Left hindlimb (tissue), 1 donor: Measurements from ENCODE around the gene SGSH.
A peak's percentile ranks its signal among the peaks of the same experiment; 100 is the strongest.
"Not testable (repeated sequence)": the region's sequence is repeated elsewhere in the genome, so short reads cannot be mapped to it uniquely, and the experiment has no call there.

ENCODE experiments used
- DNase-seq: peaks from one replicate; pipeline ENCODE4 v3.0.0-alpha.2; 2018

The SGSH gene

DNA sequence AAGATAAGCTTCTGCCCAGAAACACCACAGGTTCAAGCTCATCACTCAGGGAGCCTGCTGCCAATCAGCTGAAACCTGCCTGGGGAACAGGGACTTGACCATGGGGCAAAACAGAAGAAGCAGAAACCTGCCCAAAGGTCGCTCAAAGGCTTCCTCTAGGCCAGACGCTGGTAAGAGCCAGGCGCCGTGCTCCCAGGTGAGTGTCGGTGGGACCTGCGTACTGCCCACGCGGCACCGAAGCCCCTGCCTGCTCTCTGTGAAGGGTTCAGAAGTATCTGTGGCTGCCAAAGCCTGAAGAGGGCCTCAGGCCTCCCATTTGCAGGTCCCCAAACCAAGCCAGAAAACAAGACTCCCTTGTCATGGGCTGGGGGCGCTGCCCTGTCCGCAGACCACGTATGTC lies 10.4 kb downstream of the SGSH start:
- DNase-seq: peak; percentile 23

DNA sequence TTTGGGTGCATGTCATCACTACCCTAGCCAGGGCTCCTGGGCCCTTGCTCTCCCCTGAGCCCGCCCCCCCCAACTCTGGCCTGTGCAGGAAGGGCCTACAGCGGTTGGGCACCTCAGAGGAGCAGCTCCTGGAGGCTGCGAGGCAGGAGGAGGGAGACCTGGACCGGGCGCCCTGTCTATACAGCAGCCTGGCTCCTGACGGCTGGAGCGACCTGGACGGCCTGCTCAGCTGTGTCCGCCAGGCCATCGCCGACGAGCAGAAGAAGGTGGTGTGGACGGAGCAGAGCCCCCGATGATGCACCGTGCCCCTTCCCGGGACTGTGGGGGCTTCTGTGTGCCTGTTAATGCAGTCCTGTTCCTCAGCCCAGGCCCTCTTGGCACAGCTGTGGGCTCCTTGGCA lies 12.1 kb downstream of the SGSH start:
- DNase-seq: no peak

DNA sequence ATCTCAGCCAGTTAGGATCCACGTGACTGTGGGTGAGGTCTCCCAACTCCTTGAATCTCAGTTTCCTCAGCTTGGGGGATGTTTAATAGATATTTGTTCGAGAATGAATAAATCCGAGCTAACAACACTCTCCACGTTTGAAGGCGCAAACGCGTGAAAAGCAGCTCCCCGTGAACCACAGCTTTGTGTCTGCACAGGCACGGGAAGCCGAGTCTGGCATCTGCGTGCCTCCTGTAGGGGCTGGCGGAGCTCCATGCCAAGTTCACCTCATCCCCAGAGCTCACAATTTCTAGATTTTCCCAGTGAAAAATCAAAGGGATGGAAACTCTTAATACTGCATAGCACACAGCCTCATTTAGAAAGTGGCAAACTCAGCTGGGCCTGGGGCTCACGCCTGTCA lies 14.3 kb downstream of the SGSH start:
- DNase-seq: no peak

DNA sequence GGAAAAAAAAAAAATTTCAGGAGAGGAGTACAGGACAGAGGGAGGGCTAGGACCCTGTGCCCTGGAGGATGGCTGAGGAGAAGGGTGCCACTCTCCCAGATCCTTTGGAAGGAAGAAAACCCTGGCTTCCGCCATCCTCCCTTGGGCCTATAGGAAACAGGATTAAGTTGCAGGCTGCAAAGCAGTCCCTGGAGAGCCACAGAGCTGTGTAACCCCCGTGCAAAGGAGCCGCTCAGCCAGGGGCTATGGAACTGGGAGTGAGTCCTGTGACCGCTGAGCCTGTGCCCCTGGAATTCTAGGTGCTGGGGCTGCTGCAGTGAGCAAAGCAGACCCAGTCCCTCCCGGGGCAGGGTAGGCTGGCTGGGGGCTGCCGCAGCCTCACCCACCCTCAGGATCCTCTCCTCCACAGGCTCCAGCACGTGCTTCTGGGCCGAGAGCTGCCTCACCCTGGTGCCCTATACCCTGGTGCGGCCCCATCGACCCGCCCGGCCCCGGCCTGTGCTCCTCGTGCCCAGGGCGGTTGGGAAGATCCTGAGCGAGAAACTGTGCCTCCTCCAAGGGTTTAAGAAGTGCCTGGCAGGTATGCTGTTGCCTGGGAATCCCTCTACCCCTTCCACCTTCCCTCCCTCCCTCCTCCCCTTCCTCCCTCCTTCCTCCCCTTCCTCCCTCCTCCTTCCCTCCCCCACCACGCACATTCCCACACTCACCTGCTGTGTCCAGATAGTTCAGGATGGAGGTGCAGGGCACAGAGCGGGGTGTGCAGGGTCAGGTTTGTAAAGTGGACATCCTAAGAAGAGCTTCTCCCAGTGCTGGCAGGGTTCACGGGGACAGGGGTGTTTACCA lies 15.3 kb downstream of the SGSH start:
- DNase-seq: no peak

DNA sequence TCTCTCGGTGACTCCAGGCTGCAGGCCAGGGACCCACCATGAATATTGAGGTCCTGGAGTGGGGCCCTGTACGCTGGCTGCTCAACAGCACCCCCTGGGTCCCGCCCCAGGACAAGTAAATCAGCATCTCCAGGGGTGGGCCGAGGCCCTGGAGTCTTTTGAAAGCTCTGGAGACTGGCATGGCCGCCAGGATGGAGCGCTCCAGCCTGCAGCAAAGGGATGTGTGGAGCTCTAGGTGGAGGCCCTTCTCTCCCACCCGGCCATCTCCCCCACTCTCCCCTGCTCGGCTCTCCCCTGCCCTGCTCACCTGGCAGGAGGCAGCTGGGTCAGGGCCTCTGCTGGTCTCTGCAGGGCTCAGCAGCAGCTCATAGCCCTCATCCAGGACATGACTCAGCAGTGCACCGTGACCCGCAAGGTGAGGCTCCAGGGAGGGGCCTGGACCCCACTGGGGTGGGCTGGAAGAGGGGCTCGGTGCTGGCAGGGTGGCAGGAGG lies 16.6 kb downstream of the SGSH start:
- DNase-seq: no peak

DNA sequence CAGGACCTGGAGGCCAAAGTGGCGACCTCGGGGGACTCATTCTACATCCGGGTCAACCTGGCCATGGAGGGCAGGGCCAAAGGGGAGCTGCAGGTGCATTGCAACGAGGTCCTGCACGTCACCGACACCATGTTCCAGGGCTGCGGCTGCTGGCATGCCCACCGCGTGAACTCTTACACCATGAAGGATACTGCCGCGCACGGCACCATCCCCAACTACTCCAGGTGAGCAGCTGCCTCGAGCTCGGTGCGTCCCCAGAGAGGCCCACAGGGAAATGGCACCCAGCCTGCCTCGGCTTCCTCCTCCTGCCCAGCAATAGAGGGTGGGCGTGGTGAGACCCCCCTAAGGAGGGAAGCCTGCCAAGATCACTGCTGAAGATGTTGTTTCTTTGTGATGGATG lies 17.9 kb downstream of the SGSH start:
- no peak for DNase-seq

DNA sequence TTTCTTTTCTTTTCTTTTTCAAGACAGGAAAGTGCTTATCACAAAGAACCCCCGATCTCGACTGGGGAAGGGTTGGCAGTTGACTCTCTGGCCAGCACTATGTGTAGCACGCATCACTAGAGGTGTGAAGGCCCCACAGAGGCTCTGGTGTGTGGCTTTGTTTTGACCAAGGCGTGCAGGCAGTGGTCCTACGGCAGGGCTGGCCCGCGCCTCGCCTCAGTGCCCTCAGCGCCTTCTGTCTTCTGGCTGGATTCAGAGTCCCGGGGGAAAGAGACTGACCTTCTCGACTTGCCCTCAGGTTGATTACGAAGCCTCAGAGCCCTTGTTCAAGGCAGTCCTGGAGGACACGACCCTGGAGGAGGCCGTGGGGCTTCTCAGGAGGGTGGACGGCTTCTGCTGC lies 18.7 kb downstream of the SGSH start:
- no peak for DNase-seq

DNA sequence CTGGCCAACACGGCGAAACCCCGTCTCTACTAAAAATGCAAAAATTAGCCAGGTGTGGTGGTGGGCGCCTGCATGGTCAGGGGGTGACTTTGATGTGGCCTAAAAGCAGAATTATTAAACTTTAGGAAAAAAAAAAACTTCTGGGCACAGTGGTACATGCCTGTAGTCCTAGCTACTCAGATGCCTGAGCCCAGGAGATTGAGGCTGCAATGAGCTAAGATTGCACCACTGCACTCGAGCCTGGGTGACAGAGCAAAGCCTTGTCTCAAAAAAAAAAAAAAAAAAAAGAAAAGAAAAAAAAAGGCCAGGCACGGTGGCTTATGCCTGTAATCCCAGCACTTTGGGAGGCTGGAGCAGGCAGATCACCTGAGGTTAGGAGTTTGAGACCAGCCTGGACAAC lies 20.8 kb downstream of the SGSH start:
- DNase-seq: not testable (repeated sequence)

DNA sequence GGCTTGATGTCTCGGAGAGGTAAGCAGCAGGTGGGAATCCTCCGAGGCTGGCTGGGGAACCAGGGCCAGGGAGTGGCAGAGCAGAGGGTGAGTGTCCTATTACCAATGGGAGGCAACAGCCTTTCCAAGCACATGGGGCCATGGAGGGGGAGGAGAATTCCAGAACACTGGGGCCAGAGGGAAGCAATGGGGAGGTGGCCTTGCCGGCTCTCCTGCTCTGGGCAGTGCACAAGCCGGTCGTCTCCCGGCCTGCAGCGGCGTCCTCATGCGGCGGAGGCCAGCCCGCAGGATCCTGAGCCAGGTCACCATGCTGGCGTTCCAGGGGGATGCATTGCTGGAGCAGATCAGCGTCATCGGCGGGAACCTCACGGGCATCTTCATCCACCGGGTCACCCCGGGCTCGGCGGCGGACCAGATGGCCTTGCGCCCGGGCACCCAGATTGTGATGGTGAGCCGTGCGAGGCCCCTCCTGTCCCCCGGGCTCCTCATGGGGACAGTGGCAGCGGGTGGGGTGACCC lies 21.9 kb downstream of the SGSH start:
- no peak for DNase-seq

DNA sequence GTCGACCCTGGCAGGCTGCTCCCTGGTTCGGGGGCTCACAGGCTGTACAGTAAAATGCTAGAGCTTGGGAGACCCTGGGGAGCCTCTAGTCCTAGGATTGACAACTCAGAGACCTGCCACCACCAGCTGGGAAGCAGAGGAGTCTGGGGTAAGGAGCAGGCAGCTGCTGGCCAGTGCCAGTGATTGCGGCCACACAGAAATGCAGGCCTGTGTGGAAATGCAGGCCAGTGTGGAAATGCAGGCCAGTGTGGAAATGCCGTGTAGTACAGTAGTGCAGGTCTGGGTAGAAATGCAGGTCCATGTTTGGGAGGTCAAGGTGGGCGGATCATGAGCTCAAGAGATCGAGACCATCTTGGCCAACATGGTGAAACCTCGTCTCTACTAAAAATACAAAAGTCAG lies 23.5 kb downstream of the SGSH start:
- DNase-seq: no peak

DNA sequence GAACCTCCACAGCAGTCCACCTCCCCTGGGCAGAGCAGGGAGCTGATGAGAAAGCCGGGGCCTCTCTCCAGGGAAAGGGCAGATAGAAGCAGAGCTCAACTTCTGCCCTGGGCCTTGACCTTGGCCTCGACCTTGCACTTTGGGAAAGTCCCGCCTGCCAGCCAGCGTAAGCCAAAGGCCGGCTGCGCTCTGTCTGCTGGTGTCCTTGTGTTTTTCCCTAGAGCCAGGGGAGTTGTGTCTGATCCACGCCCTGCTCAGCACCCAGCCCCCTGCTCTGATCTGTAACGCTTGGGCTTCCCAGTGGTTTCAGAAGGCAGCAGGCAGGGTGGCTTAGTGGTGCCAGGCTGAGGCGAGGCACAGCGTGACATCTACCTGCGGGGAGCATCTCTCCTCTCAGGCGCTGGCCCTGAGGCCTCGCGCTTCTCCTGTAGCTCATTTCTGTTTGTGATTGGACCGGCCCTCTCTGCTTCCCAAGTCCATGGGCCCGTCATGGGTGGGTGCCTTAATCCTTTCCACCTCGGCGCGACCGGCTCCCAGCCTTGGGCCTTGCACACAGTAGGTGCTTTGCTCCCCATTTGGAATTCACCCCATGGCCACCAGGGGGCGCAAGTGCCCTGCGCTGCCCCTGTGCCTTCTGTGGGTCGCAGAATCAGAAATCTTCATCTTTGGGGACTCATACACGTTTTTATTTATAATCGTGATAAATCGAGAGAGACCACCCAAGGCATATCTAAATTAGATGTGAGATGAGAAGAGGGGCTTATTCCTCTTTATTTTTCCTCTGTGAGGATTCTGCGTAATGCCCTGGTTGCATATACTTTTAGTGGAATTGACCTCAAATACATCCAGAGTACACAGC lies 24.2 kb downstream of the SGSH start:
- DNase-seq: no peak

DNA sequence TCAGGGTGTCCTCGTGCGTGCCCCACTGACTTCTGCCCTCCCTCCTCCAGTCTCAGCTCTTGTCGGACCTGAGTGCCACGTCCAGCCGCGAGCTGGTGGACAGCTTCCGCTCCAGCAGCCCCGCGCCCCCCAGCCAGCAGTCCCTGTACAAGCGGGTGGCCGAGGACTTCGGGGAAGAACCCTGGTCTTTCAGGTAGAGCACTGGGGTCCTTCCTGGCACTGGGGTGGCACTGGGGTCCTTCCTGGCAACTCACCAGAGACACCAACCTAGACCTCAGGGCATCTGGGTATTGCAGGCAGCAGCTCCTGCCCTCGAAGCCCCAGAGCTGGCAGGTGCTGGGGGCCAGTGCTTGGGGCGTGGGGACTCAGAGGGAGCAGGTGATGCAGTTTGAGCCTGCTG lies 25.0 kb downstream of the SGSH start:
- no peak for DNase-seq

DNA sequence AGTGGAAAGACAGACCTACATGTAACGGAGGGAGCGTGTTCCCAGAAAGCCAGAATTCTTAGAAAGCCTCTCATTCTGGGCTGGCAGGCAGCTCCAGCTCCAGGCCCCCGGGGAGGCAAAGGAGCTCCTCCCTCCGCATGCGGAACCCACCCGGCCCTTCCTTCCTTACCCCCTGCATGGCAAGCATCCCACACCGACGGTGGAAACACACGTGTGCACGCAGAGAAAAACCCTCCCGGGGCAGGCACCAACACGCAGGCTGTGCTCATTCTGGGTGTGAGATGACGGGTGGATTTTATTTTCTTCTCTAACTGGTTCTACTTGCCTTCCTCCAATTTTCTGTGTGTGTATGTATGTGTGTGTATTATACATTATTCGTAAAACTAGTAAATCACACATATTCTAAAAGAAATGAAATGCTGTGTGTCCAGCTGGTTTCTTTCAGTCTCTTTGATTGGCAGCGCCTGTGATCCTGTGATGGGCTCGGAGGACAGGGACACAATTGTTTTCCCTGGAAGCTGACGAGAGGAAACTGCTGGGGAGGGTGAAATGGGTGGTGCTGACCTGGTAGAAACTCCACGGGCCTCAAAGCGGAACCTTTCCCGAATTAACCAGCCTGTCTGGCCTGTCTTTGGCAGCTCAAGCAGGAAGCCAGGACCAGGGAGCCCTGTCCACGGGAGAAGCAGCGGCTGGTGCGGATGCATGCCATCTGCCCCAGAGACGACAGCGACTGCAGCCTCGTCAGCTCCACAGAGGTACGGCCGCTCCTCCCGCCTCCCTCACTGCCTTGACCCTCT lies 28.1 kb downstream of the SGSH start:
- DNase-seq: peak; percentile 45

DNA sequence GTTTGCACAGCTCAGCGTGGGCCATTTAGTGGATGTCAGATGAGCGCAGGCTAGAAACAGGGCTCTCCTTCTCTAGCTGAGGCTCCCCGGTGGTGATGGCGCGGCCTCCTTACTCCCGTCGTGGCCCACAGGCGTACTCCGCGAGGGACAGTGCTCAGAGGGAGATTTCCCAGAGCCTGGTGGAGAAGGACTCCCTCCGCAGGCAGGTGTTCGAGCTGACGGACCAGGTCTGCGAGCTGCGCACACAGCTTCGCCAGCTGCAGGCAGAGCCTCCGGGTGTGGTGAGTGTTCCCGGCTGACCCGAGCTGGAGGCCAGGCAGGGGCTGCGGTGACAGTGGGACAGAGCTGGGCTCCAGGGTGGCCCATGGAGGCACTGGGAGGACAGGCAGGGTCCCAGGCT lies 28.9 kb downstream of the SGSH start:
- peak; percentile 23 for DNase-seq

DNA sequence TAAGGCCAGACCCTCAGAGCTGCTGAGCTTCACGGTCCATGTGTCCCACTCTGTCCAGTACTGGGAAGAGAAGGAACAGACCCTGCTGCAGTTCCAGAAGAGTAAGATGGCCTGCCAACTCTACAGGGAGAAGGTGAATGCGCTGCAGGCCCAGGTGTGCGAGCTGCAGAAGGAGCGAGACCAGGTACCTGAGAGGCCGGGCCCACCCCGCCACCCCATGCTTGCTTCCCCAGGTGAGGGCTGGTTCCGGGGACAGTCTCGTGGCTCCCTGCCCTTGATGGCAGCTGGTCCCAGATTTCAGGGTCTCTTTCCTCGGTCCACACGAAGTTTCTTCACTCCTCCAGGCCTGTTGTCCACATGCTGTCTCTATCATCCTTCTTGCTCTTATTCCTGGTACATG lies 29.4 kb downstream of the SGSH start:
- no peak for DNase-seq

DNA sequence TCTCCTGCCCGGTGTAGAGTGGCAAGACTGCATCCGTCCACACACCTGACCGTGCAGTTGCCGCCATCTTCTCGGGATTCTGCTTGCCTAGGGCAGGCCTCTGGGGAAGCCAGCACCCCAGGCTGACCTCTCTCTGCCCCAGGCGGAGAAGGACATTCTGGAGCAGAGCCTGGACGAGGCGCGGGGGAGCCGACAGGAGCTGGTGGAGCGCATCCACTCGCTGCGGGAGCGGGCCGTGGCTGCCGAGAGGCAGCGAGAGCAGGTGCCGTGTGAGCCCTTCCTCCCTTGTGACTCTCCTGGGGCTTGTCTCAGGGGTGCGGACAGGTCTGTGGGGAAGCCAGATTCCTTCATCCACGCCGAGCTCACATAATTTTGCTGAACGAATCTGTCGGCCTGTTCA lies 30.5 kb downstream of the SGSH start:
- no peak for DNase-seq

DNA sequence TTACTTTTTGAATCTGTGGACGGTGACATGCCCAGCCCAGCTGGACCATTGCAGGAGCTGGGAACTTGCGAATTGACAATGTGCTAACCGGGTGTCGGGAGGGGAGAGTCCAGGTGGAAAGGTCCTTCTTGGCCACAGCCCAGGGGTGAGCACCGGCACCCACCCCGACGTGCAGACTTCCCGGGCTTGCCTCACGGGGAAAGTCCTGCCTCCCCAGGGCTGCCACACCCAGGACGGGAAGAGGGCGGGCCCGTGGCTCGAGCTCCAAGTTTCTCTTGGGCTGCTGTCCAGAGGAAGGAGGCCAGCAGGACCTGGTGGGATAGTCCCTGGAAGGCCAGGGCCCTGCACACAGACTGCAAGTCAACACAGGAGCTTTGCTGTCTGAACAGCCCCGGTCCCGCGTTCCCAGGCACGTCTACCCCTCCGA lies 32.6 kb downstream of the SGSH start:
- DNase-seq: peak; percentile 64

DNA sequence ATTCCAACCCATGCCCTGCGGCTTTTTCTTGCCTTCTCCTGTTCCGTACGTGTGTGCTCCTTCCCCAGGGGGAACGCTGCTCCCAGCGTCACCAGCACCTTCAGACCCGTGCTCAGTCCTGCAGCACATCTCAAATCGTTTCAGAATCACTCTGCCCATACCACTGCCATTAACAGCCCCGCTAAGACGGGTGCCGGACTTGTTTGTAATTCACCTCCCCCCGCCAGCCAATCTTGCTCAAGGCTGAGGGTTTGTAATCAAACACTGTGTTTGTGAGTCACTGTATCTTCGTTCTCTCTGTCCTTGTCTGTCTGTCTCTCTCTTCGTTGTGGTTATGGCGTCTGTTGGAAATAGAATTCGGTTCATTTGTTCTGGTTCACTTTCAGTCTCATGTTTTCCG lies 33.0 kb downstream of the SGSH start:
- DNase-seq: no peak

DNA sequence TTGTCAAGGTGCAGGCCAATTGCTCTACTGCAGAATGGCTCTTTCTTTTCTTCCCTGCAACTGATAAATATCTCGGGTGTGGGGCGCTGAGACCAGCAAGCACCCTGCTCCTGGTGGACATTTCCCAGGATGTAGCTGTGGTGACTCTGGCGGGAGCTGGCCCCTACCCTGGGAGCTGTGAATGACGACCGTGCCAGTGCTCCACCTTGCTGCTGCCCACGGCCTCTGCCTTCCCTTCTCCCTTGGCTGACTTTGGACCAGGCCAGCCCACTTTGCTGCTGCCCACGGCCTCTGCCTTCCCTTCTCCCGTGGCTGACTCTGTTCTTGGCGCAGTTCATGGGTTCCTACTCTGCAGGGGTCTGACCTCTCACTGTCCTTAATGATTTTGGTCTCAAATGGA lies 34.2 kb downstream of the SGSH start:
- no peak for DNase-seq

DNA sequence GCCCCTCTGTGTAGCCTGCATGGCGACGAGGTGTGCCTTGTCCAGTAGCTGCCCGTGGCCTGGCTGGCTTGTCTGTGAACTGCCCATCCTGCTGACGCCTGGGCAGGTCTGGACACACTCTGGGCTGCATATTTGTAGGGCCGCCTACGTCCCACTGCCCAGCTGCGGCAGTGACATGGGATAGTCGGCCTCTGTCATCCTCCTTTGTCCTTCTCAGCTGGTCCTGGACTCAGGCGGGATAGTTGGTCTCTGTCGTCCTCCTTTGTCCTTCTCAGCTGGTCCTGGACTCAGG lies 35.8 kb downstream of the SGSH start:
- no peak for DNase-seq

DNA sequence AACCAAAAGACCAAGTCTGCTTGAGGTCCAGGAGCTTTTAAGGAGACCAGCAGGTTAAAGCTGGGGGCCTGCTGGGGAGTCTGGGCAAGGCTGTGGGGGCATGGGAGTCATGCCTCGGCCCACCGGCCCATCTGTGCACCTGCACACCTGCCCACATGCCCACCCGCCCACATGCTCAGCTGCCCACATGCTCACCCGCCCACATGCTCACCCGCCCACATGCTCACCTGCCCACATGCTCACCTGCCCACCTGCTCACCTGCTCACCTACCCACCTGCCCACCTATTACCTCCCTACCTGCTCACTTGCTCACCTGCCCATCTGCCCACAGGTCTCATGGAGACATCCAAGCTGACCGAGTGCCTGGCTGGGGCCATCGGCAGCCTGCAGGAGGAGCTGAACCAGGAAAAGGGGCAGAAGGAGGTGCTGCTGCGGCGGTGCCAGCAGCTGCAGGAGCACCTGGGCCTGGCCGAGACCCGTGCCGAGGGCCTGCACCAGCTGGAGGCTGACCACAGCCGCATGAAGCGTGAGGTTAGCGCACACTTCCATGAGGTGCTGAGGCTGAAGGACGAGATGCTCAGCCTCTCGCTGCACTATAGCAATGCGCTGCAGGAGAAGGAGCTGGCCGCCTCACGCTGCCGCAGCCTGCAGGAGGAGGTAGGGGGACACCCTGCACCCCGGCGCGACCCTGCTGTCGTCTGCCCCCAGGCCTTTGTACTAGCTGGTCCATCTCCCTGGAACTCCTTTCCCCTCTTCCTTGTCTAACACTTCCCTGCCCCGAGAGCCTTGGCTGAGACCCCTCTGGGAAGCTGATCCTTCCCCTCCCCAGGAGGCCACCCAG lies 36.3 kb downstream of the SGSH start:
- no peak for DNase-seq

DNA sequence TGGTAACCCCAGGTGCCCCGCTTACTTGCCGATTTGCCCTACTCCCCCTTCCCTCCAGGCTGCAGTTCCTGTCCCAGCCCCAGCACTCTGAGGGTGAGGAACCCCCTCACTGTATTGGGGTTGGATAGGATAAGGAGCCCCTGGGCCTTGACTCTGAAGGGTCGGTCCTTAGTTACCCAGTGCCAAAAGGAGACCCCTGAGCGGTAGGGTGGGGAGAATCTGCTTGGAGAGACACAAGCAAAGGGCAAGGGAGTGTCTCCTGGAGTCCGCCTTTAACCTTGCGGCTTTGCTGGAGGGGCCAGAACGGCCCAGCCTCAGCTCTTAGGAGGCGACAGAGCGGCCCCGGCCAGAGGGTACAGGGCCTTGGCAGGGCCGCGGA lies 37.3 kb downstream of the SGSH start:
- no peak for DNase-seq
